ENCODE measurements around the gene DLGAP1. TPM values are rescaled to one million over a fixed set of nuclear protein-coding genes. Genes with fewer than 3 reads are reported as not detected.

The DLGAP1 gene
- total RNA-seq, 3 donors from 2014 or later (not counting 1 experiment from before 2014, with no cell fraction given): not detected

DNA sequence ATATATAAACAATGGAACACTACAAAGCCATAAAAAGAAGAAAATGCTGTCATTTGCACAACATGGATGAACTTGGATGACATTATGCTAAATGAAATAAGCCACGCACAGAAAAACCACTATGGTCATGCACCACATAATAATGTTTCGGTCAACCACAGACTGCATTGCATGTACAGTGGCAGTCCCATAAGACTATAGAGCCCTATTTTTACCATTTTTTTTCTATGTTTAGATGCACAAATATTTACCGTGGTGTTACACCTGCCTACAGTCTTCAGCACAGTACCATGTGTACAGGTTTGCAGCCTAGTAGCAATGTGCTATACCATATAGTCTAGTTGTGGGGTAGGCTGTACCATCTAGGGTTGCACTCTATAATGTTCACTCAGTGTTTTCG lies 476.1 kb downstream of the DLGAP1 start:
- H3K4me1 Mint-ChIP-seq: no peaks in the 10 kb centered on the region
- Histone ChIP-seq H3K36me3 (ENCODE audit: control insufficient read depth, insufficient read depth, low read length) (no peaks in the 10 kb centered on the region), H3K27me3 (ENCODE audit: control insufficient read depth, insufficient read depth, low read length) (no peaks in the 10 kb centered on the region), H3K27ac (ENCODE audit: low read length) (no peak overlapping the region), H3K4me1 (ENCODE audit: control insufficient read depth, insufficient read depth, low read length) (no peaks in the 10 kb centered on the region), H3K9me3 (ENCODE audit: control insufficient read depth, insufficient read depth, low read length) (no peaks in the 10 kb centered on the region), H3K4me3 (ENCODE audit: low read length) (no peak overlapping the region)
- H3K27ac Mint-ChIP-seq: no peak overlapping the region
- H3K27me3 Mint-ChIP-seq (ENCODE audit: low read depth in 2 of 2): peaks cover 0 to 2% of the 10 kb centered on the region in 2 donors
- no peak for TF ChIP-seq CTCF (IDR thresholded peaks at IDR 0.05)
- H3K4me3 Mint-ChIP-seq: no peak overlapping the region
- DNase-seq (no peak), ATAC-seq (no peak)
- intact Hi-C loops (cut with micrococcal nuclease): no loop called here
- peaks cover 5 to 6% of the 10 kb centered on the region in 2 donors for H3K9me3 Mint-ChIP-seq
- 93% methylated on average over 4 of the region's 4 CpGs for WGBS (ENCODE audit: insufficient coverage)
- H3K36me3 Mint-ChIP-seq: no peaks in the 10 kb centered on the region

- no peak for ATAC-seq
- intact Hi-C loops (cut with micrococcal nuclease): no loop called here
- no peak overlapping the region for H3K4me3 Mint-ChIP-seq
- Histone ChIP-seq H3K9me3 (ENCODE audit: control insufficient read depth, insufficient read depth, low read length) (no peaks in the 10 kb centered on the region), H3K27me3 (ENCODE audit: control insufficient read depth, insufficient read depth, low read length) (no peaks in the 10 kb centered on the region), H3K4me3 (ENCODE audit: low read length) (no peak overlapping the region), H3K27ac (ENCODE audit: low read length) (no peak overlapping the region), H3K36me3 (ENCODE audit: control insufficient read depth, insufficient read depth, low read length) (no peaks in the 10 kb centered on the region), H3K4me1 (ENCODE audit: control insufficient read depth, insufficient read depth, low read length) (no peaks in the 10 kb centered on the region)
- H3K27me3 Mint-ChIP-seq (ENCODE audit: low read depth in 2 of 2): no peaks in the 10 kb centered on the region
- H3K27ac Mint-ChIP-seq: no peak overlapping the region
- no peaks in the 10 kb centered on the region for H3K4me1 Mint-ChIP-seq
- no peaks in the 10 kb centered on the region for H3K36me3 Mint-ChIP-seq
- H3K9me3 Mint-ChIP-seq: no peaks in the 10 kb centered on the region
- no peak for TF ChIP-seq CTCF (IDR thresholded peaks at IDR 0.05)
- WGBS (ENCODE audit: insufficient coverage): 82% methylated on average over 5 of the region's 5 CpGs
- no peak for DNase-seq
Measured at GRCh38 chr18:3973191-3973850, 481.8 kb downstream of the DLGAP1 start.

- H3K9me3 Mint-ChIP-seq: no peaks in the 10 kb centered on the region
- no peak for ATAC-seq
- H3K27ac Mint-ChIP-seq: no peak overlapping the region
- intact Hi-C loops (cut with micrococcal nuclease): no loop called here
- Histone ChIP-seq H3K4me3 (ENCODE audit: low read length) (no peak overlapping the region), H3K36me3 (ENCODE audit: control insufficient read depth, insufficient read depth, low read length) (no peaks in the 10 kb centered on the region), H3K27ac (ENCODE audit: low read length) (no peak overlapping the region), H3K9me3 (ENCODE audit: control insufficient read depth, insufficient read depth, low read length) (no peaks in the 10 kb centered on the region), H3K4me1 (ENCODE audit: control insufficient read depth, insufficient read depth, low read length) (no peaks in the 10 kb centered on the region), H3K27me3 (ENCODE audit: control insufficient read depth, insufficient read depth, low read length) (no peaks in the 10 kb centered on the region)
- 92% methylated on average over 5 of the region's 6 CpGs for WGBS (ENCODE audit: insufficient coverage)
- peaks cover 0 to 3% of the 10 kb centered on the region in 2 donors for H3K27me3 Mint-ChIP-seq (ENCODE audit: low read depth in 2 of 2)
- no peak for TF ChIP-seq CTCF (IDR thresholded peaks at IDR 0.05)
- no peak for DNase-seq
- no peaks in the 10 kb centered on the region for H3K36me3 Mint-ChIP-seq
- no peak overlapping the region for H3K4me3 Mint-ChIP-seq
- no peaks in the 10 kb centered on the region for H3K4me1 Mint-ChIP-seq
Measured at GRCh38 chr18:3972291-3972930, 482.7 kb downstream of the DLGAP1 start.
